ENCODE data around the gene ZBTB24.

DNA sequence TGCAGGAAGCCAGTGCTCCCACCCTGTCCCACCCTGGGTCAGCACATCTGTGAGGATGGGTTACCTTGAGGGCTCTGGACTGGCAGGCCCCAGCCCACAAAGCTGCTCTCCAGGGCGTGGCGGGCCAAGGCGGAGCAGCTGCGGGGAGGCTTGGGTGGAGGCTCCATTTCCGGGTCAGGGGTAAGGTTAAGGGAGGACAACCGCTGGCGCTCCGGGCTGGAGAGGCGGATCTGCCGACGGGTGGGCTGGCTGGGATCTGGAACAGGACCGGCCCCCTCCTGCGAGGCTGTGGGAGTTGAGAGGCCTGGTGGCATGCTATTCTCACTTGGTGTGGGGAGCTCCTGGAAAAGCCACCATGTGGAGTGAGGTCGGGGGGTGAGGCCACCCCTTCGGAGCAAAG is 36.9 kb downstream of the ZBTB24 start:
- TF ChIP-seq, protein P1, sequence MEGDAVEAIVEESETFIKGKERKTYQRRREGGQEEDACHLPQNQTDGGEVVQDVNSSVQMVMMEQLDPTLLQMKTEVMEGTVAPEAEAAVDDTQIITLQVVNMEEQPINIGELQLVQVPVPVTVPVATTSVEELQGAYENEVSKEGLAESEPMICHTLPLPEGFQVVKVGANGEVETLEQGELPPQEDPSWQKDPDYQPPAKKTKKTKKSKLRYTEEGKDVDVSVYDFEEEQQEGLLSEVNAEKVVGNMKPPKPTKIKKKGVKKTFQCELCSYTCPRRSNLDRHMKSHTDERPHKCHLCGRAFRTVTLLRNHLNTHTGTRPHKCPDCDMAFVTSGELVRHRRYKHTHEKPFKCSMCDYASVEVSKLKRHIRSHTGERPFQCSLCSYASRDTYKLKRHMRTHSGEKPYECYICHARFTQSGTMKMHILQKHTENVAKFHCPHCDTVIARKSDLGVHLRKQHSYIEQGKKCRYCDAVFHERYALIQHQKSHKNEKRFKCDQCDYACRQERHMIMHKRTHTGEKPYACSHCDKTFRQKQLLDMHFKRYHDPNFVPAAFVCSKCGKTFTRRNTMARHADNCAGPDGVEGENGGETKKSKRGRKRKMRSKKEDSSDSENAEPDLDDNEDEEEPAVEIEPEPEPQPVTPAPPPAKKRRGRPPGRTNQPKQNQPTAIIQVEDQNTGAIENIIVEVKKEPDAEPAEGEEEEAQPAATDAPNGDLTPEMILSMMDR (IDR thresholded peaks at IDR 0.05; ENCODE audit: low read depth, low read length), result no peak
- no peak for TF ChIP-seq POLR2A (IDR thresholded peaks at IDR 0.05; ENCODE audit: extremely low read depth, insufficient read length)
- TF ChIP-seq MYC (IDR thresholded peaks at IDR 0.05; ENCODE audit: low read depth, low read length), result no peak
